Ammon's horn (tissue), 1 donor: ENCODE results near the gene ATG16L1.

ENCODE experiments used
- DNase-seq: peaks from one replicate; pipeline ENCODE4 v3.0.0-alpha.2; 2016; ENCODE audit warnings: low spot score

Gene ATG16L1

GRCh38 chr2:233251306-233252116 is at the start of gene ATG16L1:
TSS of gene ATG16L1 (plus strand) at chr2:233251673. CDS start at chr2:233251828, 155 bp downstream.
- DNase-seq, result peak; percentile 96

- no peak for DNase-seq
Measured at GRCh38 chr2:233202531-233202944, 48.9 kb upstream of the ATG16L1 start.

- no peak for DNase-seq
Measured at GRCh38 chr2:233203060-233203459, 48.4 kb upstream of the ATG16L1 start.

GRCh38 chr2:233204286-233204936 is 47.1 kb upstream of the ATG16L1 start:
- no peak for DNase-seq

GRCh38 chr2:233208382-233209116 is 42.9 kb upstream of the ATG16L1 start:
- DNase-seq, result no peak

- no peak for DNase-seq
Measured at GRCh38 chr2:233209117-233209532, 42.3 kb upstream of the ATG16L1 start.

GRCh38 chr2:233209533-233210171 is 41.8 kb upstream of the ATG16L1 start:
- DNase-seq, result peak; percentile 60

GRCh38 chr2:233210281-233210680 is 41.2 kb upstream of the ATG16L1 start:
- no peak for DNase-seq

GRCh38 chr2:233210843-233211547 is 40.5 kb upstream of the ATG16L1 start:
- peak; percentile 20 for DNase-seq

GRCh38 chr2:233211548-233211895 is 40.0 kb upstream of the ATG16L1 start:
- no peak for DNase-seq

- DNase-seq, result no peak
Measured at GRCh38 chr2:233213011-233213410, 38.5 kb upstream of the ATG16L1 start.

GRCh38 chr2:233213975-233214374 is 37.5 kb upstream of the ATG16L1 start:
- no peak for DNase-seq

GRCh38 chr2:233217892-233218377 is 33.5 kb upstream of the ATG16L1 start:
- no peak for DNase-seq

- DNase-seq, result no peak
Measured at GRCh38 chr2:233218836-233219235, 32.6 kb upstream of the ATG16L1 start.

- no peak for DNase-seq
Measured at GRCh38 chr2:233219848-233220247, 31.6 kb upstream of the ATG16L1 start.

- no peak for DNase-seq
Measured at GRCh38 chr2:233221378-233222063, 30.0 kb upstream of the ATG16L1 start.

- DNase-seq, result no peak
Measured at GRCh38 chr2:233223059-233223894, 28.2 kb upstream of the ATG16L1 start.

- DNase-seq, result no peak
Measured at GRCh38 chr2:233225230-233226068, 26.0 kb upstream of the ATG16L1 start.

- no peak for DNase-seq
Measured at GRCh38 chr2:233226511-233227031, 24.9 kb upstream of the ATG16L1 start.
